WTC11 (cell line): Measurements from ENCODE around the gene TP53I13. TPM values are rescaled to one million over a fixed set of nuclear protein-coding genes. Genes with fewer than 3 reads are reported as not detected.

Source experiments
- ATAC-seq: fragments of 200-7000 bp; cut with Tn5 transposase; 2 replicates; pipeline ENCODE4 v1.10.0; 2021; ENCODE audit warnings: mild to moderate bottlenecking, moderate library complexity
- CTCF ChIA-PET: fragments of 300-600 bp; sonication (Branson Sonifier 250); formaldehyde crosslinking; loops from one replicate; lab custom pipeline; 2021; ENCODE audit warnings: antibody characterized with exemption; lab: Charles Lee
- POLR2A ChIA-PET: fragments of 350-600 bp; sonication (Branson Sonifier 250); formaldehyde crosslinking; loops from one replicate; lab custom pipeline; 2021; ENCODE audit warnings: antibody characterized with exemption; lab: Charles Lee
- DNase-seq: peaks from one replicate; pipeline ENCODE4 v3.0.0; 2021; ENCODE audit warnings: low spot score
- H3K27ac Mint-ChIP-seq: 2 replicates; pipeline ENCODE4 v1.8.0; 2021; ENCODE audit warnings: mixed read lengths
- H3K27me3 Mint-ChIP-seq: 2 replicates; pipeline ENCODE4 v1.8.0; 2021; ENCODE audit warnings: low read depth, mild to moderate bottlenecking, moderate library complexity, mixed read lengths
- H3K36me3 Mint-ChIP-seq: 2 replicates; pipeline ENCODE4 v1.8.0; 2021; ENCODE audit warnings: mixed read lengths
- H3K4me1 Mint-ChIP-seq: 2 replicates; pipeline ENCODE4 v1.8.0; 2022; ENCODE audit warnings: mixed read lengths
- H3K4me3 Mint-ChIP-seq: 2 replicates; pipeline ENCODE4 v1.8.0; 2021; ENCODE audit warnings: mild to moderate bottlenecking, moderate library complexity, mixed read lengths
- H3K9me3 Mint-ChIP-seq: 2 replicates; pipeline ENCODE4 v1.8.0; 2021; ENCODE audit warnings: mixed read lengths
- CBFB ChIP-seq: sonication (generic); formaldehyde crosslinking; IDR thresholded peaks from 2 replicates; pipeline ENCODE4 v1.8.1; 2022; ENCODE audit warnings: mild to moderate bottlenecking, low read depth, missing genetic modification reagents
- CREM ChIP-seq: sonication (generic); formaldehyde crosslinking; IDR thresholded peaks from 2 replicates; pipeline ENCODE4 v1.8.1; 2022; ENCODE audit warnings: mild to moderate bottlenecking, missing genetic modification reagents, moderate library complexity
- ETV6 ChIP-seq: sonication (generic); formaldehyde crosslinking; IDR thresholded peaks from 2 replicates; pipeline ENCODE4 v1.8.1; 2022; ENCODE audit warnings: mild to moderate bottlenecking, missing genetic modification reagents
- FOXJ3 ChIP-seq: sonication (generic); formaldehyde crosslinking; IDR thresholded peaks from 2 replicates; pipeline ENCODE4 v1.9.0; 2021; ENCODE audit warnings: missing genetic modification reagents, mild to moderate bottlenecking, borderline replicate concordance
- MXD4 ChIP-seq: fragments of 250-450 bp; sonication (Bioruptor Pico); IDR thresholded peaks from 2 replicates; pipeline ENCODE4 v1.8.0; 2021; ENCODE audit warnings: mild to moderate bottlenecking, moderate library complexity, borderline replicate concordance
- TCF7 ChIP-seq: sonication (generic); formaldehyde crosslinking; IDR thresholded peaks from 2 replicates; pipeline ENCODE4 v1.8.0; 2022; ENCODE audit warnings: mild to moderate bottlenecking, low read depth, missing genetic modification reagents, moderate library complexity
- TEAD1 ChIP-seq: sonication (generic); formaldehyde crosslinking; IDR thresholded peaks from 2 replicates; pipeline ENCODE4 v1.8.0; 2022; ENCODE audit warnings: mild to moderate bottlenecking, missing genetic modification reagents
- ZNF232 ChIP-seq: sonication (generic); formaldehyde crosslinking; IDR thresholded peaks from 2 replicates; pipeline ENCODE4 v1.8.0; 2022; ENCODE audit warnings: mild to moderate bottlenecking, missing genetic modification reagents
- ZNF317 ChIP-seq: sonication (generic); formaldehyde crosslinking; IDR thresholded peaks from 2 replicates; pipeline ENCODE4 v1.8.1; 2023; ENCODE audit warnings: low read depth, mild to moderate bottlenecking, moderate library complexity, missing genetic modification reagents, borderline replicate concordance
- ZNF416 ChIP-seq: fragments of 250-450 bp; sonication (Bioruptor Pico); IDR thresholded peaks from 2 replicates; pipeline ENCODE4 v1.9.0; 2021; ENCODE audit warnings: mild to moderate bottlenecking, inconsistent platforms
- total RNA-seq: library from RNA; stranded (reverse); gene quantifications from 3 replicates; pipeline ENCODE4 v1.2.3, GENCODE V29; 2021
- TF ChIP-seq, protein P1 (sequence below): sonication (generic); formaldehyde crosslinking; IDR thresholded peaks from 2 replicates; pipeline ENCODE4 v1.8.1; 2022; ENCODE audit warnings: missing genetic modification reagents, borderline replicate concordance
- TF ChIP-seq, protein P2 (sequence below): sonication (generic); formaldehyde crosslinking; IDR thresholded peaks from 2 replicates; pipeline ENCODE4 v1.8.1; 2023; ENCODE audit warnings: mild to moderate bottlenecking, missing genetic modification reagents
- TF ChIP-seq, protein P3 (sequence below): sonication (generic); formaldehyde crosslinking; IDR thresholded peaks from 2 replicates; pipeline ENCODE4 v1.8.0; 2022; ENCODE audit warnings: mild to moderate bottlenecking, missing genetic modification reagents
- TF ChIP-seq, protein P4 (sequence below): sonication (generic); formaldehyde crosslinking; IDR thresholded peaks from 2 replicates; pipeline ENCODE4 v1.8.1; 2023; ENCODE audit warnings: mild to moderate bottlenecking, missing genetic modification reagents, borderline replicate concordance
- TF ChIP-seq, protein P5 (sequence below): fragments of 250-450 bp; sonication (Bioruptor Pico); IDR thresholded peaks from 2 replicates; pipeline ENCODE4 v1.9.0; 2021; ENCODE audit warnings: mild to moderate bottlenecking, borderline replicate concordance
- TF ChIP-seq, protein P6 (sequence below): fragments of 200-600 bp; IDR thresholded peaks from 2 replicates; pipeline ENCODE4 v1.8.0; 2022; ENCODE audit warnings: antibody characterized with exemption
- TF ChIP-seq, protein P7 (sequence below): sonication (generic); formaldehyde crosslinking; IDR thresholded peaks from 2 replicates; pipeline ENCODE4 v1.8.1; 2022; ENCODE audit warnings: low read depth, missing genetic modification reagents, borderline replicate concordance

Gene TP53I13
- total RNA-seq, 1 experiment from 2014 or later, result 41.9 TPM

DNA sequence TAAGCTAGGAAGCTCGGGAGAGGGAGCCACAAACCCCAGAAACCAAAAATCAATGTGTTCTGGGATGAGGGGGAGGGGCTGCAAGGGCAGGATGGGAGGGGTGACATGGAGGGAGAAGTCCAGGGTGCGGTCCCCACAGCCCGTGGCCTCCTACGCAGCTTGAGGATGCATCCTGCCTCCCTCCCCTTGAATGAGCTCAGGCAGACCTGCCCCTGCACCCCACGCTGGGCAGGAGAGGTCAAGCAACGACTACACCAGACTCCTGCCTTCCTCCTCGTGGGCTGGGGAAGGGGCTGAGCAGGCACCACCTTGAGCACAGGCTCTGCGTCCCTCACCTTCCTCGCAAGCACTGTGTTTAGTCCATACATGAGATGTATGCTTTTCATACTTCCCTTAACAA lies 28.3 kb downstream of the TP53I13 start:
- Mint-ChIP-seq H3K36me3 (no peaks in the 10 kb centered on the region), H3K4me3 (no peak overlapping the region), H3K27me3 (no peaks in the 10 kb centered on the region), H3K27ac (no peak overlapping the region), H3K9me3 (no peaks in the 10 kb centered on the region), H3K4me1 (peaks cover 51% of the 10 kb centered on the region)
- TF ChIP-seq TEAD1 (no peak), ETV6 (CRISPR knock-in tag) (no peak), CREM (CRISPR knock-in tag) (no peak), MXD4 (CRISPR knock-in tag) (no peak), ZNF416 (CRISPR knock-in tag) (no peak), ZNF317 (CRISPR knock-in tag) (no peak), CBFB (CRISPR knock-in tag) (no peak), FOXJ3 (CRISPR knock-in tag) (no peak), ZNF232 (CRISPR knock-in tag) (no peak), TCF7 (CRISPR knock-in tag) (no peak)
- TF ChIP-seq, protein P1, sequence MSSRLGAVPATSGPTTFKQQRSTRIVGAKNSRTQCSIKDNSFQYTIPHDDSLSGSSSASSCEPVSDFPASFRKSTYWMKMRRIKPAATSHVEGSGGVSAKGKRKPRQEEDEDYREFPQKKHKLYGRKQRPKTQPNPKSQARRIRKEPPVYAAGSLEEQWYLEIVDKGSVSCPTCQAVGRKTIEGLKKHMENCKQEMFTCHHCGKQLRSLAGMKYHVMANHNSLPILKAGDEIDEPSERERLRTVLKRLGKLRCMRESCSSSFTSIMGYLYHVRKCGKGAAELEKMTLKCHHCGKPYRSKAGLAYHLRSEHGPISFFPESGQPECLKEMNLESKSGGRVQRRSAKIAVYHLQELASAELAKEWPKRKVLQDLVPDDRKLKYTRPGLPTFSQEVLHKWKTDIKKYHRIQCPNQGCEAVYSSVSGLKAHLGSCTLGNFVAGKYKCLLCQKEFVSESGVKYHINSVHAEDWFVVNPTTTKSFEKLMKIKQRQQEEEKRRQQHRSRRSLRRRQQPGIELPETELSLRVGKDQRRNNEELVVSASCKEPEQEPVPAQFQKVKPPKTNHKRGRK (CRISPR knock-in tag), result no peak
- TF ChIP-seq, protein P2, sequence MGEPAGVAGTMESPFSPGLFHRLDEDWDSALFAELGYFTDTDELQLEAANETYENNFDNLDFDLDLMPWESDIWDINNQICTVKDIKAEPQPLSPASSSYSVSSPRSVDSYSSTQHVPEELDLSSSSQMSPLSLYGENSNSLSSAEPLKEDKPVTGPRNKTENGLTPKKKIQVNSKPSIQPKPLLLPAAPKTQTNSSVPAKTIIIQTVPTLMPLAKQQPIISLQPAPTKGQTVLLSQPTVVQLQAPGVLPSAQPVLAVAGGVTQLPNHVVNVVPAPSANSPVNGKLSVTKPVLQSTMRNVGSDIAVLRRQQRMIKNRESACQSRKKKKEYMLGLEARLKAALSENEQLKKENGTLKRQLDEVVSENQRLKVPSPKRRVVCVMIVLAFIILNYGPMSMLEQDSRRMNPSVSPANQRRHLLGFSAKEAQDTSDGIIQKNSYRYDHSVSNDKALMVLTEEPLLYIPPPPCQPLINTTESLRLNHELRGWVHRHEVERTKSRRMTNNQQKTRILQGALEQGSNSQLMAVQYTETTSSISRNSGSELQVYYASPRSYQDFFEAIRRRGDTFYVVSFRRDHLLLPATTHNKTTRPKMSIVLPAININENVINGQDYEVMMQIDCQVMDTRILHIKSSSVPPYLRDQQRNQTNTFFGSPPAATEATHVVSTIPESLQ (CRISPR knock-in tag), result no peak
- TF ChIP-seq, protein P3, sequence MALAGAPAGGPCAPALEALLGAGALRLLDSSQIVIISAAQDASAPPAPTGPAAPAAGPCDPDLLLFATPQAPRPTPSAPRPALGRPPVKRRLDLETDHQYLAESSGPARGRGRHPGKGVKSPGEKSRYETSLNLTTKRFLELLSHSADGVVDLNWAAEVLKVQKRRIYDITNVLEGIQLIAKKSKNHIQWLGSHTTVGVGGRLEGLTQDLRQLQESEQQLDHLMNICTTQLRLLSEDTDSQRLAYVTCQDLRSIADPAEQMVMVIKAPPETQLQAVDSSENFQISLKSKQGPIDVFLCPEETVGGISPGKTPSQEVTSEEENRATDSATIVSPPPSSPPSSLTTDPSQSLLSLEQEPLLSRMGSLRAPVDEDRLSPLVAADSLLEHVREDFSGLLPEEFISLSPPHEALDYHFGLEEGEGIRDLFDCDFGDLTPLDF (CRISPR knock-in tag), result no peak
- TF ChIP-seq, protein P4, sequence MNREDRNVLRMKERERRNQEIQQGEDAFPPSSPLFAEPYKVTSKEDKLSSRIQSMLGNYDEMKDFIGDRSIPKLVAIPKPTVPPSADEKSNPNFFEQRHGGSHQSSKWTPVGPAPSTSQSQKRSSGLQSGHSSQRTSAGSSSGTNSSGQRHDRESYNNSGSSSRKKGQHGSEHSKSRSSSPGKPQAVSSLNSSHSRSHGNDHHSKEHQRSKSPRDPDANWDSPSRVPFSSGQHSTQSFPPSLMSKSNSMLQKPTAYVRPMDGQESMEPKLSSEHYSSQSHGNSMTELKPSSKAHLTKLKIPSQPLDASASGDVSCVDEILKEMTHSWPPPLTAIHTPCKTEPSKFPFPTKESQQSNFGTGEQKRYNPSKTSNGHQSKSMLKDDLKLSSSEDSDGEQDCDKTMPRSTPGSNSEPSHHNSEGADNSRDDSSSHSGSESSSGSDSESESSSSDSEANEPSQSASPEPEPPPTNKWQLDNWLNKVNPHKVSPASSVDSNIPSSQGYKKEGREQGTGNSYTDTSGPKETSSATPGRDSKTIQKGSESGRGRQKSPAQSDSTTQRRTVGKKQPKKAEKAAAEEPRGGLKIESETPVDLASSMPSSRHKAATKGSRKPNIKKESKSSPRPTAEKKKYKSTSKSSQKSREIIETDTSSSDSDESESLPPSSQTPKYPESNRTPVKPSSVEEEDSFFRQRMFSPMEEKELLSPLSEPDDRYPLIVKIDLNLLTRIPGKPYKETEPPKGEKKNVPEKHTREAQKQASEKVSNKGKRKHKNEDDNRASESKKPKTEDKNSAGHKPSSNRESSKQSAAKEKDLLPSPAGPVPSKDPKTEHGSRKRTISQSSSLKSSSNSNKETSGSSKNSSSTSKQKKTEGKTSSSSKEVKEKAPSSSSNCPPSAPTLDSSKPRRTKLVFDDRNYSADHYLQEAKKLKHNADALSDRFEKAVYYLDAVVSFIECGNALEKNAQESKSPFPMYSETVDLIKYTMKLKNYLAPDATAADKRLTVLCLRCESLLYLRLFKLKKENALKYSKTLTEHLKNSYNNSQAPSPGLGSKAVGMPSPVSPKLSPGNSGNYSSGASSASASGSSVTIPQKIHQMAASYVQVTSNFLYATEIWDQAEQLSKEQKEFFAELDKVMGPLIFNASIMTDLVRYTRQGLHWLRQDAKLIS, result no peak
- TF ChIP-seq, protein P5, sequence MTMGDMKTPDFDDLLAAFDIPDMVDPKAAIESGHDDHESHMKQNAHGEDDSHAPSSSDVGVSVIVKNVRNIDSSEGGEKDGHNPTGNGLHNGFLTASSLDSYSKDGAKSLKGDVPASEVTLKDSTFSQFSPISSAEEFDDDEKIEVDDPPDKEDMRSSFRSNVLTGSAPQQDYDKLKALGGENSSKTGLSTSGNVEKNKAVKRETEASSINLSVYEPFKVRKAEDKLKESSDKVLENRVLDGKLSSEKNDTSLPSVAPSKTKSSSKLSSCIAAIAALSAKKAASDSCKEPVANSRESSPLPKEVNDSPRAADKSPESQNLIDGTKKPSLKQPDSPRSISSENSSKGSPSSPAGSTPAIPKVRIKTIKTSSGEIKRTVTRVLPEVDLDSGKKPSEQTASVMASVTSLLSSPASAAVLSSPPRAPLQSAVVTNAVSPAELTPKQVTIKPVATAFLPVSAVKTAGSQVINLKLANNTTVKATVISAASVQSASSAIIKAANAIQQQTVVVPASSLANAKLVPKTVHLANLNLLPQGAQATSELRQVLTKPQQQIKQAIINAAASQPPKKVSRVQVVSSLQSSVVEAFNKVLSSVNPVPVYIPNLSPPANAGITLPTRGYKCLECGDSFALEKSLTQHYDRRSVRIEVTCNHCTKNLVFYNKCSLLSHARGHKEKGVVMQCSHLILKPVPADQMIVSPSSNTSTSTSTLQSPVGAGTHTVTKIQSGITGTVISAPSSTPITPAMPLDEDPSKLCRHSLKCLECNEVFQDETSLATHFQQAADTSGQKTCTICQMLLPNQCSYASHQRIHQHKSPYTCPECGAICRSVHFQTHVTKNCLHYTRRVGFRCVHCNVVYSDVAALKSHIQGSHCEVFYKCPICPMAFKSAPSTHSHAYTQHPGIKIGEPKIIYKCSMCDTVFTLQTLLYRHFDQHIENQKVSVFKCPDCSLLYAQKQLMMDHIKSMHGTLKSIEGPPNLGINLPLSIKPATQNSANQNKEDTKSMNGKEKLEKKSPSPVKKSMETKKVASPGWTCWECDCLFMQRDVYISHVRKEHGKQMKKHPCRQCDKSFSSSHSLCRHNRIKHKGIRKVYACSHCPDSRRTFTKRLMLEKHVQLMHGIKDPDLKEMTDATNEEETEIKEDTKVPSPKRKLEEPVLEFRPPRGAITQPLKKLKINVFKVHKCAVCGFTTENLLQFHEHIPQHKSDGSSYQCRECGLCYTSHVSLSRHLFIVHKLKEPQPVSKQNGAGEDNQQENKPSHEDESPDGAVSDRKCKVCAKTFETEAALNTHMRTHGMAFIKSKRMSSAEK (CRISPR knock-in tag), result no peak
- TF ChIP-seq, protein P6, sequence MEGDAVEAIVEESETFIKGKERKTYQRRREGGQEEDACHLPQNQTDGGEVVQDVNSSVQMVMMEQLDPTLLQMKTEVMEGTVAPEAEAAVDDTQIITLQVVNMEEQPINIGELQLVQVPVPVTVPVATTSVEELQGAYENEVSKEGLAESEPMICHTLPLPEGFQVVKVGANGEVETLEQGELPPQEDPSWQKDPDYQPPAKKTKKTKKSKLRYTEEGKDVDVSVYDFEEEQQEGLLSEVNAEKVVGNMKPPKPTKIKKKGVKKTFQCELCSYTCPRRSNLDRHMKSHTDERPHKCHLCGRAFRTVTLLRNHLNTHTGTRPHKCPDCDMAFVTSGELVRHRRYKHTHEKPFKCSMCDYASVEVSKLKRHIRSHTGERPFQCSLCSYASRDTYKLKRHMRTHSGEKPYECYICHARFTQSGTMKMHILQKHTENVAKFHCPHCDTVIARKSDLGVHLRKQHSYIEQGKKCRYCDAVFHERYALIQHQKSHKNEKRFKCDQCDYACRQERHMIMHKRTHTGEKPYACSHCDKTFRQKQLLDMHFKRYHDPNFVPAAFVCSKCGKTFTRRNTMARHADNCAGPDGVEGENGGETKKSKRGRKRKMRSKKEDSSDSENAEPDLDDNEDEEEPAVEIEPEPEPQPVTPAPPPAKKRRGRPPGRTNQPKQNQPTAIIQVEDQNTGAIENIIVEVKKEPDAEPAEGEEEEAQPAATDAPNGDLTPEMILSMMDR, result no peak
- TF ChIP-seq, protein P7, sequence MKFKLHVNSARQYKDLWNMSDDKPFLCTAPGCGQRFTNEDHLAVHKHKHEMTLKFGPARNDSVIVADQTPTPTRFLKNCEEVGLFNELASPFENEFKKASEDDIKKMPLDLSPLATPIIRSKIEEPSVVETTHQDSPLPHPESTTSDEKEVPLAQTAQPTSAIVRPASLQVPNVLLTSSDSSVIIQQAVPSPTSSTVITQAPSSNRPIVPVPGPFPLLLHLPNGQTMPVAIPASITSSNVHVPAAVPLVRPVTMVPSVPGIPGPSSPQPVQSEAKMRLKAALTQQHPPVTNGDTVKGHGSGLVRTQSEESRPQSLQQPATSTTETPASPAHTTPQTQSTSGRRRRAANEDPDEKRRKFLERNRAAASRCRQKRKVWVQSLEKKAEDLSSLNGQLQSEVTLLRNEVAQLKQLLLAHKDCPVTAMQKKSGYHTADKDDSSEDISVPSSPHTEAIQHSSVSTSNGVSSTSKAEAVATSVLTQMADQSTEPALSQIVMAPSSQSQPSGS, result no peak
- CTCF ChIA-PET, result interaction anchor here (1.0 to 4.6 kb wide), 12 partner anchors 9 to 497 kb away, joined by 3 to 85 read pairs (median 6); partner anchors contain the start of gene ABHD15
- DNase-seq, result no peak
- POLR2A ChIA-PET, result interaction anchor here (0.6 kb wide), 1 partner anchor 185 kb away, joined by 6 read pairs; no protein-coding TSS in a partner anchor
- ATAC-seq, result no peak; the same call in 1 of the 2 replicates
